ENCODE measurements around the gene MKNK2.

MKNK2 gene

GRCh38 chr19:2077833-2078619, 27.0 kb upstream of the MKNK2 start:
- DNase-seq (ENCODE audit: low read depth), result no peak
- TF ChIP-seq CTCF (conservative IDR thresholded peaks at IDR 0.05; ENCODE audit: low read depth, low read length), result no peak
- H3K4me3 ChIP-seq (ENCODE audit: low read depth, low read length), result no peak overlapping the region

GRCh38 chr19:2077398-2077797, 26.4 kb upstream of the MKNK2 start:
- no peak overlapping the region for H3K4me3 ChIP-seq (ENCODE audit: low read depth, low read length)
- DNase-seq (ENCODE audit: low read depth), result no peak
- no peak for TF ChIP-seq CTCF (conservative IDR thresholded peaks at IDR 0.05; ENCODE audit: low read depth, low read length)

GRCh38 chr19:2076526-2076944, 25.5 kb upstream of the MKNK2 start:
- H3K4me3 ChIP-seq (ENCODE audit: low read depth, low read length), result no peak overlapping the region
- DNase-seq (ENCODE audit: low read depth), result no peak
- TF ChIP-seq CTCF (conservative IDR thresholded peaks at IDR 0.05; ENCODE audit: low read depth, low read length), result no peak

- no peak for DNase-seq (ENCODE audit: low read depth)
- no peak for TF ChIP-seq CTCF (conservative IDR thresholded peaks at IDR 0.05; ENCODE audit: low read depth, low read length)
- H3K4me3 ChIP-seq (ENCODE audit: low read depth, low read length), result no peak overlapping the region
These were observed 21.9 kb upstream of the MKNK2 start for GRCh38 chr19:2072757-2073551.

- DNase-seq (ENCODE audit: low read depth), result no peak
- H3K4me3 ChIP-seq (ENCODE audit: low read depth, low read length), result no peak overlapping the region
- TF ChIP-seq CTCF (conservative IDR thresholded peaks at IDR 0.05; ENCODE audit: low read depth, low read length), result no peak
These were observed 20.1 kb upstream of the MKNK2 start for GRCh38 chr19:2070986-2071673.

GRCh38 chr19:2070436-2070827, 19.4 kb upstream of the MKNK2 start:
- H3K4me3 ChIP-seq (ENCODE audit: low read depth, low read length), result no peak overlapping the region
- no peak for TF ChIP-seq CTCF (conservative IDR thresholded peaks at IDR 0.05; ENCODE audit: low read depth, low read length)
- DNase-seq (ENCODE audit: low read depth), result no peak
